UCSD-AML1 (cell line): ENCODE results near the gene TNXB.
"Not testable (repeated sequence)": the region's sequence is repeated elsewhere in the genome, so short reads cannot be mapped to it uniquely, and the experiment has no call there.

Source experiments
- DNase-seq: peaks from one replicate; lab custom pipeline; 2025; ENCODE audit not compliant: unreplicated experiment; lab: John Stamatoyannopoulos, UW

Gene TNXB

GRCh38 chr6:32043589-32044380 lies 65.4 kb downstream of the TNXB start:
- not testable (repeated sequence) for DNase-seq

DNA sequence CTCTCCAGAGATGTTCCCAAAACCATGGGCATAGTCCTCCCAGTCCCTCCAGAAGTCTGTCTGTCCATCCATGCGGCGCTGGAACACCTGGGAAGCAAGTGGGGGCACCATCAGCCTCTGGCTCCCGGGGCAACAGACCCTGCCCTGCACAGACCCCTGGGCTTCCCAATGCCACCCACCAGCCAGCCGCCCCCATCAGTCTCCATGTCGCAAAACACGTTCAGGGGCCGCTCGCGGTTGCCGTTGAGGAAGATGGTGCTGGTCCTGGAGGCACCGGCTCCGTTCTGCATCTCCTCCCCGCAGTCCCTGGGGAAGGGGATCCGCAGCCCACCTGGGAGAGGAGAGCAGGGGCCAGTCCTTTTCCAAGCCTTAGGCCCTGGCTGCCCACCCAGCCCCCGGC lies 66.9 kb downstream of the TNXB start:
- not testable (repeated sequence) for DNase-seq

DNA sequence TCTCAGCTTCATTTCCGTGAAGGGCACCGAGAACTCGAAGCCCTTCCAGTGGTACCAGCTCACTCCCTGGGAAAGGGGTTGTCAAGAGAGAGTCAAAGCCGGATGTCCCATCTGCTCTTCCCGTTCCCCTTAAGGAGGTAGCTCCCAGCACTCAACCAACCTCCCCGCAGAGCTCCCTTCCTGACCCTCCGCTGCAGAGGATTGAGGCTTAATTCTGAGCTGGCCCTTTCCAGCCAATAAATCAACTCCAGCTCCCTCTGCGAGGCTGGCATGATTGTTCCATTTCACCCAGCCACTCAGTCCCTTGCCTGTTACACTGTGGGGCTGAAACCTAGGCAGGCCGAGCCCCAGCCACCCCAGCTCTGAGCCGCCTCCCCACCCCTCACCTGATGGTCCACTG lies 67.8 kb downstream of the TNXB start:
- DNase-seq = not testable (repeated sequence)

DNA sequence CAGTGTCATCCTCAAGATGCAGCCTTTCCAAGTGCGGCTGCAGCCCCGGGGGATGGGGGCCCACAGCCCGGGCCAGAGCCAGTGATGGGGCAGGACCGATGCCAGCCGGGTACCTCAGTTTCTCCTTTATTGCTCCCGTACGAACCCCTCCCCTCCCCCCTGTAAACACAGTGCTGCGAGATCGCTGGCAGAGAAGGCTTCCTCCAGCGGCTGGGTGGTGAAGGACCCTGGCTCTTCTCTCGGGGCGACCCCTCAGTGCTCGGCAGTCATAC lies 68.2 kb downstream of the TNXB start:
- DNase-seq = not testable (repeated sequence)

DNA sequence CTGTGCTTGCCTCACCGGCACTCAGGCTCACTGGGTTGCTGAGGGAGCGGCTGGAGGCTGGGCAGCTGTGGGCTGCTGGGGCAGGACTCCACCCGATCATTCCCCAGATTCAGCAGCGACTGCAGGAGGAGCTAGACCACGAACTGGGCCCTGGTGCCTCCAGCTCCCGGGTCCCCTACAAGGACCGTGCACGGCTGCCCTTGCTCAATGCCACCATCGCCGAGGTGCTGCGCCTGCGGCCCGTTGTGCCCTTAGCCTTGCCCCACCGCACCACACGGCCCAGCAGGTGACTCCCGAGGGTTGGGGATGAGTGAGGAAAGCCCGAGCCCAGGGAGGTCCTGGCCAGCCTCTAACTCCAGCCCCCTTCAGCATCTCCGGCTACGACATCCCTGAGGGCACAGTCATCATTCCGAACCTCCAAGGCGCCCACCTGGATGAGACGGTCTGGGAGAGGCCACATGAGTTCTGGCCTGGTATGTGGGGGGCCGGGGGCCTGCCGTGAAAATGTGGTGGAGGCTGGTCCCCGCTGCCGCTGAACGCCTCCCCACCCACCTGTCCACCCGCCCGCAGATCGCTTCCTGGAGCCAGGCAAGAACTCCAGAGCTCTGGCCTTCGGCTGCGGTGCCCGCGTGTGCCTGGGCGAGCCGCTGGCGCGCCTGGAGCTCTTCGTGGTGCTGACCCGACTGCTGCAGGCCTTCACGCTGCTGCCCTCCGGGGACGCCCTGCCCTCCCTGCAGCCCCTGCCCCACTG lies 68.7 kb downstream of the TNXB start:
- DNase-seq = not testable (repeated sequence)

DNA sequence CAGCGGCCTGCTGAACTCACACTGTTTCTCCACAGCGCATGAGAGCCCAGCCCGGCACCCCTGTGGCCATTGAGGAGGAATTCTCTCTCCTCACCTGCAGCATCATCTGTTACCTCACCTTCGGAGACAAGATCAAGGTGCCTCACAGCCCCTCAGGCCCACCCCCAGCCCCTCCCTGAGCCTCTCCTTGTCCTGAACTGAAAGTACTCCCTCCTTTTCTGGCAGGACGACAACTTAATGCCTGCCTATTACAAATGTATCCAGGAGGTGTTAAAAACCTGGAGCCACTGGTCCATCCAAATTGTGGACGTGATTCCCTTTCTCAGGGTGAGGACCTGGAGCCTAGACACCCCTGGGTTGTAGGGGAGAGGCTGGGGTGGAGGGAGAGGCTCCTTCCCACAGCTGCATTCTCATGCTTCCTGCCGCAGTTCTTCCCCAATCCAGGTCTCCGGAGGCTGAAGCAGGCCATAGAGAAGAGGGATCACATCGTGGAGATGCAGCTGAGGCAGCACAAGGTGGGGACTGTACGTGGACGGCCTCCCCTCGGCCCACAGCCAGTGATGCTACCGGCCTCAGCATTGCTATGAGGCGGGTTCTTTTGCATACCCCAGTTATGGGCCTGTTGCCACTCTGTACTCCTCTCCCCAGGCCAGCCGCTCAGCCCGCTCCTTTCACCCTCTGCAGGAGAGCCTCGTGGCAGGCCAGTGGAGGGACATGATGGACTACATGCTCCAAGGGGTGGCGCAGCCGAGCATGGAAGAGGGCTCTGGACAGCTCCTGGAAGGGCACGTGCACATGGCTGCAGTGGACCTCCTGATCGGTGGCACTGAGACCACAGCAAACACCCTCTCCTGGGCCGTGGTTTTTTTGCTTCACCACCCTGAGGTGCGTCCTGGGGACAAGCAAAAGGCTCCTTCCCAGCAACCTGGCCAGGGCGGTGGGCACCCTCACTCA lies 69.5 kb downstream of the TNXB start:
- not testable (repeated sequence) for DNase-seq

- not testable (repeated sequence) for DNase-seq
These were observed 70.3 kb downstream of the TNXB start for GRCh38 chr6:32038878-32039277.

DNA sequence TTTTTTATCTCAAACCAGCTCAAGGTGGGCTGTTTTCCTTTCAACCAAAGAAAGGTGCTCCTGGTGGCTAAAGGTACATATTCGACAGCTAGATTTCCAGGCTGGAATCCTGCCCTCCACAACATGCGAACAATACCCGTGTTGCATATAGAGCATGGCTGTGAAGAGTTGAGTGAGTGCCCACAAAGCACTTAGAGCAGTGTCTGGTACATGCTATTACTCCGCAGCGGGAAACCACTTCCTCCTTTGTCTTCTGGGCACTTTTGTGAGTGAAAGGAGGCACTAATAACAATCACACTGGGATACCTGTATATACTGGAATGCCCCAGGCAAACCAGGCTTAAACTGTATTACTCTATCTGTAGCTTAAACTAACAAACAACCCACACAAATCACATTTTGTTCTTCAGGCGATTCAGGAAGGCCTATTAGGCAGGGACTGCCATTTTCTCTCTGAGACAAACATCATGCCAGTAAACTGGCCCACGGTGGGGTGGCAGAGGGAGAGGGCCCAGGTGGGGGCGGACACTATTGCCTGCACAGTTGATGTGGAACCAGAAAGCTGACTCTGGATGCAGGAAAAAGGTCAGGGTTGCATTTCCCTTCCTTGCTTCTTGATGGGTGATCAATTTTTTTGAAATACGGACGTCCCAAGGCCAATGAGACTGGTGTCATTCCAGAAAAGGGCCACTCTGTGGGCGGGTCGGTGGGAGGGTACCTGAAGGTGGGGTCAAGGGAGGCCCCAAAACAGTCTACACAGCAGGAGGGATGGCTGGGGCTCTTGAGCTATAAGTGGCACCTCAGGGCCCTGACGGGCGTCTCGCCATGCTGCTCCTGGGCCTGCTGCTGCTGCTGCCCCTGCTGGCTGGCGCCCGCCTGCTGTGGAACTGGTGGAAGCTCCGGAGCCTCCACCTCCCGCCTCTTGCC lies 71.3 kb downstream of the TNXB start, which contains the start of gene CYP21A2:
Gene CYP21A2, plus strand, starts transcription at position 818 of the 927 bp plus-strand sequence. Its CDS starts 8 bp downstream, at position 826.
- DNase-seq = not testable (repeated sequence)

DNA sequence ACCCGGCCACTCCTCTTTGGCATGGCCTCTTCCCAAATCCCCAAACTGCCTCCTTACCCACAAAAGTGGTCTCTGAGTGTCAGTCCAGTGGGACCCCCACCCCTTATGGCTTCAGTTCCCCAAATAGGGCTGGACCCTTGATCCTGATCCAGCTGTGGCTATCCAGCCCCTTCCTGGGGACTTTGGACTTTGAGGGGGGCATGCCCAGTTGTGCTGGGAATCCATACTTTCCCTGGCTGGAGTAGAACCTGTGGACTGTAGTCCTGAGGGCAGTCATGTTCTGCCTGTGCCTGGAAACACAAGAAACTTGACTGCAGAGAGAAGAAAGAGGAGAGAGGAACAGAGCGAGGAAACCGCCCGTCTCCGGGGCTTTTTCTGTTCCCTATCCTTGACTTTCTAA lies 72.0 kb downstream of the TNXB start:
- DNase-seq = not testable (repeated sequence)

GRCh38 chr6:32035283-32036013 lies 73.7 kb downstream of the TNXB start:
- not testable (repeated sequence) for DNase-seq

DNA sequence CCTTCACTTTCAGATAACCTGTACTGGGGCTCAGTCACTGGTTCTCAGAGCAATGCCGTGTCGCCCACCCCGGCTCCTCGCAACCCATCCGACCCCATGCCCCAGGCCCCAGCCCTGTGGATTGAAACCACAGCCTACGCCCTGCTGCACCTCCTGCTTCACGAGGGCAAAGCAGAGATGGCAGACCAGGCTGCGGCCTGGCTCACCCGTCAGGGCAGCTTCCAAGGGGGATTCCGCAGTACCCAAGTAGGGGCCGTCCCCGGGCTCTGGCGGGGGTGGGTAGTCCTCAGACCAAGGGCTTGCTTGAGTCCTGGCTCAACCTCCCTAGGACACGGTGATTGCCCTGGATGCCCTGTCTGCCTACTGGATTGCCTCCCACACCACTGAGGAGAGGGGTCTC lies 79.6 kb downstream of the TNXB start:
- DNase-seq = not testable (repeated sequence)

GRCh38 chr6:32028631-32029030 lies 80.5 kb downstream of the TNXB start:
- not testable (repeated sequence) for DNase-seq

GRCh38 chr6:32022100-32022499 lies 87.0 kb downstream of the TNXB start:
- not testable (repeated sequence) for DNase-seq

DNA sequence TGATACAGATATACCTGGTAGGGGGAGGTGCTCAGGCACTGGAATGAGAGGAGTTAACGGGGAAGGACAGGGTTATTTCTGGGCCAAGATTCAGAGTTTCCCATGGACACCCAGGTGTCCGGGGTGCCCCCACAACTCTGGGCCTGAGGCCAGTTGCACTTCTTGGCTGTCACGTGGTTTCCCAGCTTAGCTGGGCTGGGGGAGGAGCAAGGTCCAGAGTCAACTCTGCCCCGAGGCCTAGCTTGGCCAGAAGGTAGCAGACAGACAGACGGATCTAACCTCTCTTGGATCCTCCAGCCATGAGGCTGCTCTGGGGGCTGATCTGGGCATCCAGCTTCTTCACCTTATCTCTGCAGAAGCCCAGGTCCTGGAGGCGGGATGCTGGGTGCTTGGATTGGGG lies 94.6 kb downstream of the TNXB start, which contains the start of gene C4B:
Gene C4B, plus strand, starts transcription at position 249 of the 400 bp plus-strand sequence. Its CDS starts 51 bp downstream, at position 300.
- DNase-seq = not testable (repeated sequence)

DNA sequence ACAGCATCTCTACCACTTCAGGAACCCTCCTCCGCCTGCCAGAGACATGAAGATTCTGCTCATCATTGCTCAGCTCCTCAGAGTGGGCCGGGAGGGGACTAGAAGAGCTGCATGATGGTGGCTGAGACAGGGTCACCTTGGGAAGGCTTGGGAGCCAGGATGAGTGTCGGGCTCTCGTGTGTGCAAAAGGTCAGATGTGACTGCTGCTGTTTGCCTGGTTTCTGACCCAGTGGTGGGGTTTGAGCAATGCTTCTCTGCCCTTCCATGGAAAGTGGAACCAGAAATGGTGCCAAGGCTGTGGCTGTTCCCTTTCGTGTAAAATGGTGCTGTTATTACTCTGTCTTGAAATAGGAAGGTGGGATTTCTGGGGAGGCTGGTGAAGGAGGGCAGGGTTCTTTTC lies 95.4 kb downstream of the TNXB start:
- not testable (repeated sequence) for DNase-seq

DNA sequence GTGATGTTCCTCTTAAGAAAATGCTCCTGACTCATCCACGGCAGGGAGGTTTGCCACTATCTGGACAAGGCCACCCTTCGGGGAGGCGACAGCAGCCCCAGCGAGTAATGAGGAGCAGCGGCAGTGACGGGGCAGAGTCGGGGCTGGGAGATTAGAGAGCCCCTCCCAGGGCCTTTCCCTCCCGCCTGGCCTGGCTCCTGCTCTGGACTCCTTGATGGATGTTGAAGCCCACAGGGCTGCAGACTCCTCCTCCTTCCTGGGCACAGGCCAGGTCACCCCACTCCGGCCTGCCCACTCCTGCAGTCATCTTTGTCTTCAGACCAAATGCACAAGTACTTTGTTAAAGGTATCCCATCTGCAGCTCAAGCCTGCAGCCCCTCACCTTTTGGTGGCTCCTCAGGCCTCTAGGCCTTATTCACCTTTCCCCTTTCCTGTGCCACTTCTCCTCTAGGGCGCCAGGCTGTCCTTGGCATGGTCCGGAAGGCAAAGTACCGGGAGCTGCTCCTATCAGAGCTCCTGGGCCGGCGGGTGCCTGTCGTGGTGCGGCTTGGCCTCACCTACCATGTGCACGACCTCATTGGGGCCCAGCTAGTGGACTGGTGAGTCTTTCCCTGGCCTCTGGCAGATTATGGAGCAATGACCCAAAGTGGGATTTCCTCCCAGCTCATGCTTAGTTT lies 96.1 kb downstream of the TNXB start:
- not testable (repeated sequence) for DNase-seq

DNA sequence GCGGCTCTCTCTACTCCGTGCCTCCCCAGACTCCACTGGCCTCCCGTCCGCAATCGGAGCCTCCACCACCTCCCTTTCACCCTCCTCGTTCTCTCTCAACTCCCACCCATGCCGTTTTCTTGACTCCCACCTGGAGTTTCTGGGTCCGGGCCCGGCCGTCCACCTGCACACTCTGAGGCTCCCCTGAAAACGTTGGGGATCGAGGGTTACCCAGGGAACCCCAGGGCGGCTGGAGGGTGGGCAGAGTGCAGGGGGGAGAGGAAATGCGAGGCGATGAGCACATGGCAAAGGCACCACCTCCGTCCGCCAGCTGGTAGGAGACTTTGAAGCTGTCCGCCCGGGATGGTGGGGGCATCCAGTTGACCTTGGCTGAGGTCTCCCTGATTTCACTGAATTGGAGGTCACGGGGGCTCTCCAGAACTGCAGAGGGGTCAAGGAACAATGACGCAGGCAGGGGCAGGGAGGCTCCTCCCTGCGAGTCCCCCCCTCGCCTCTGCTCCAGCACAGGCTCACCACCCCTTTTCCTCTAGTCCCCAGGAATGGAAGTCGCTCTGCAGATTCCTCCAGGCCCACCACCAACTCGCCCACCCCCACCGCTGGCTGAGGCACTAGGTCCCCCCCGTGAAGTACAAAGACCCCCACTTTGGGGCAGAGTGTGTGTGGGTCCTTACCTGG lies 98.1 kb downstream of the TNXB start:
- DNase-seq = not testable (repeated sequence)

DNA sequence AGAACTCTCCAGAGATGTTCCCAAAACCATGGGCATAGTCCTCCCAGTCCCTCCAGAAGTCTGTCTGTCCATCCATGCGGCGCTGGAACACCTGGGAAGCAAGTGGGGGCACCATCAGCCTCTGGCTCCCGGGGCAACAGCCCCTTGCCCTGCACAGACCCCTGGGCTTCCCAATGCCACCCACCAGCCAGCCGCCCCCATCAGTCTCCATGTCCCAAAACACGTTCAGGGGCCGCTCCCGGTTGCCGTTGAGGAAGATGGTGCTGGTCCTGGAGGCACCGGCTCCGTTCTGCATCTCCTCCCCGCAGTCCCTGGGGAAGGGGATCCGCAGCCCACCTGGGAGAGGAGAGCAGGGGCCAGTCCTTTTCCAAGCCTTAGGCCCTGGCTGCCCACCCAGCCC lies 99.6 kb downstream of the TNXB start:
- DNase-seq = not testable (repeated sequence)
